ENCODE data around the gene PRDM16. TPM values are rescaled to one million over a fixed set of nuclear protein-coding genes. Genes with fewer than 3 reads are reported as not detected.

Gene PRDM16
- total and polyA plus RNA-seq, 2 of the 8 experiments (the other 6 are each of a cell fraction or from before 2014, with no cell fraction given): 0.39 to 0.43 TPM

- Histone ChIP-seq H3K27me3 (replicated peaks in 1 of 4; ENCODE audit: control insufficient read depth in 3 of 4, extremely low read depth in 1 of 4, insufficient read depth in 3 of 4, low read length in 3 of 4) (no peaks in the 10 kb centered on the region), H3K9me3 (ENCODE audit: insufficient read depth in 2 of 2, low read depth in 1 of 2, low read length in 1 of 2) (no peaks in the 10 kb centered on the region; a peak in 1 of 4 replicates), H2BK20ac (ENCODE audit: low read length) (no peak overlapping the region), H3K79me2 (ENCODE audit: control insufficient read depth in 1 of 2, insufficient read depth in 2 of 2, low read length in 2 of 2) (no peaks in the 10 kb centered on the region), H3K18ac (ENCODE audit: extremely low read depth, low read length) (no peak overlapping the region), H3K9ac (replicated peaks in 1 of 4; ENCODE audit: extremely low read depth in 1 of 4, low read depth in 3 of 4, low read length in 3 of 4) (peak overlapping the region in 1 of 4 experiments; percentile 5; a peak in 1 of 7 replicates), H3K4me3 (ENCODE audit: extremely low read depth in 1 of 4, insufficient read depth in 2 of 4, low read depth in 3 of 4, low read length in 4 of 4) (no peak overlapping the region), H3K56ac (replicated peaks; ENCODE audit: insufficient read length, low read depth, low read length) (no peak overlapping the region), H3K14ac (ENCODE audit: insufficient read length) (no peak overlapping the region), H3K23ac (ENCODE audit: insufficient read length) (no peak overlapping the region), H4K91ac (replicated peaks; ENCODE audit: insufficient read length, low read length) (peak overlapping the region; percentile 84), H2BK15ac (ENCODE audit: low read length) (no peak overlapping the region), H2BK12ac (ENCODE audit: low read depth, low read length) (peak overlapping the region; percentile 40; the same call in 1 of the 2 replicates), H3K23me2 (ENCODE audit: low read depth, low read length) (no peaks in the 10 kb centered on the region), H3K4me1 (replicated peaks in 1 of 4; ENCODE audit: control insufficient read depth in 3 of 4, insufficient read depth in 4 of 4, low read length in 3 of 4) (peaks cover 0 to 5% (median under 1%) of the 10 kb centered on the region in 4 experiments; a peak in 3 of 7 replicates), H3K79me1 (ENCODE audit: low read depth, low read length) (no peaks in the 10 kb centered on the region), H2AK5ac (ENCODE audit: low read depth, low read length) (peak overlapping the region; percentile 30; the same call in 1 of the 2 replicates), H3K27ac (ENCODE audit: low read depth, low read length) (no peak overlapping the region), H4K5ac (ENCODE audit: insufficient read length, low read depth, low read length) (no peak overlapping the region), H3K36me3 (ENCODE audit: control insufficient read depth in 2 of 4, insufficient read depth in 4 of 4, low read length in 3 of 4) (no peaks in the 10 kb centered on the region), H3K4me2 (ENCODE audit: insufficient read depth in 1 of 2, low read depth in 2 of 2, low read length in 2 of 2) (no peak overlapping the region), H4K8ac (ENCODE audit: extremely low read depth, insufficient read depth, low read length) (peak overlapping the region; percentile 40; the same call in 1 of the 2 replicates), H2AFZ (ENCODE audit: low read length) (no peak overlapping the region), H3K4ac (replicated peaks; ENCODE audit: insufficient read length, low read depth, low read length) (no peak overlapping the region), H2BK5ac (ENCODE audit: low read depth, low read length) (peak overlapping the region; percentile 8; the same call in 1 of the 2 replicates), H4K20me1 (replicated peaks in 1 of 2; ENCODE audit: control insufficient read depth in 1 of 2, insufficient read depth in 2 of 2, low read length in 2 of 2) (peaks cover 0 to 11% of the 10 kb centered on the region in 2 experiments), H2BK120ac (replicated peaks; ENCODE audit: low read depth, low read length) (no peak overlapping the region)
- WGBS, 2 experiments (ENCODE audit: extremely low coverage in 1 of 2, insufficient coverage in 1 of 2, insufficient read length in 1 of 2, insufficient replicate concordance in 2 of 2, low coverage in 1 of 2, low lambda C conversion rate in 2 of 2, missing lambda C conversion rate in 1 of 2): 84% methylated on average over 17 of the region's 20 CpGs; no CpG with 5 or more reads in 1 of the 2 experiments
- POLR2A ChIA-PET (ENCODE audit: partially characterized antibody): no interaction called here
- FAIRE-seq (no peak), DNase-seq (ENCODE audit: low read depth in 1 of 2, low spot score in 2 of 2) (no peak)
- CTCF ChIA-PET (ENCODE audit: partially characterized antibody): interaction anchor here (0.7 to 1.5 kb wide), 11 partner anchors 8 to 1144 kb away, joined by 3 to 8 read pairs (median 3); no protein-coding TSS in a partner anchor
- no peak for TF ChIP-seq SRF (IDR thresholded peaks at IDR 0.05; ENCODE audit: low read depth, low read length)
- TF ChIP-seq SP2 (IDR thresholded peaks at IDR 0.05; ENCODE audit: low read length): no peak
- TF ChIP-seq CEBPB (IDR thresholded peaks at IDR 0.05; ENCODE audit: low read depth, low read length): no peak
- no peak for TF ChIP-seq SIX5 (IDR thresholded peaks at IDR 0.05; ENCODE audit: low read depth, low read length)
- TF ChIP-seq RBBP5 (IDR thresholded peaks at IDR 0.05; ENCODE audit: borderline replicate concordance, low read depth, low read length): no peak
- TF ChIP-seq EGR1 (IDR thresholded peaks at IDR 0.05; ENCODE audit: borderline replicate concordance, low read depth, low read length): no peak
- TF ChIP-seq KDM5A (IDR thresholded peaks at IDR 0.05; ENCODE audit: low read length): no peak
- TF ChIP-seq SIN3A (conservative IDR thresholded peaks at IDR 0.05 in 1 of 2, IDR thresholded peaks at IDR 0.05 in 1 of 2; ENCODE audit: low read depth in 1 of 2, low read length in 2 of 2): no peak
- no peak for TF ChIP-seq BCL11A (IDR thresholded peaks at IDR 0.05; ENCODE audit: low read depth in 2 of 2, low read length in 2 of 2)
- TF ChIP-seq TCF12 (IDR thresholded peaks at IDR 0.05; ENCODE audit: low read depth, low read length): no peak
- no peak for TF ChIP-seq TAF1 (IDR thresholded peaks at IDR 0.05; ENCODE audit: low read depth, low read length)
- TF ChIP-seq SAP30 (IDR thresholded peaks at IDR 0.05; ENCODE audit: insufficient read depth, insufficient replicate concordance, low read length): no peak
- TF ChIP-seq YY1 (IDR thresholded peaks at IDR 0.05; ENCODE audit: low read depth, low read length): no peak
- TF ChIP-seq JUND (IDR thresholded peaks at IDR 0.05; ENCODE audit: low read length): no peak
Observed at GRCh38 chr1:3426956-3427535, 358.0 kb downstream of the PRDM16 start.

All from H1 (cell line).